ENCODE measurements around the gene AGPAT1. TPM values are rescaled to one million over a fixed set of nuclear protein-coding genes. Genes with fewer than 3 reads are reported as not detected.

AGPAT1 gene
- total and polyA plus RNA-seq, 2 of the 13 experiments (the other 11 are each of a cell fraction or from before 2014, with no cell fraction given): 51.3 to 139 TPM

DNA sequence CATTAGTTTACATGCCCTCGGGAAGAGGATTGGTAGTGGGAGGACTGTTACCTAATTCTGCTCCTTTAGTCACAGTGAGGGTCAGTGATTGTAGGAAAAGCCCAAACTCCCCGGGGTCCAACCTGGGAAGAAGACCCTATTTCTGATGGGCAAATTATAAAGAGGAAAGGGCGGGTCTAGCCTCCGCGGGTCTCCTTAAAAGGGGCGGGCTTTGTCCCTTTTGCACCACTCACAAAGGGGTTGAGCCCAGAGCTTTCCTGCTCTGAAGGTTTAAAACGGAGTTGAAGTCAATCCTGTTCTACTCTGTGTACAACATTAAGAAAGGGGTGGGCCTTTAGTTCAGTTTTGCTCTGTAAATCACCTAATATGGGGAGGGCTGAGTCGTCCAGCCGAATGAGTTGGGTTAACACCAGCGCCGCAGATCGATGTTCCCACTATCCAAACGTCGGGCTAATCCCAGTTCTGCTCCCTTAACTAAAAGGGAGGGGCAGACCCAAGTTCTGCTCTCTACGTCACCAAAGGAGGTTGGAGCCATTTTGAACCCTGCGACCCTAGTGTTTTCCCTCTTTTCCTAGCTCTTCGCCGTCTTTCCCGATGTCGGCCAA is 1.4 kb upstream of the AGPAT1 start (continued):
- TF ChIP-seq YEATS4 (CRISPR knock-in tag; IDR thresholded peaks at IDR 0.05; ENCODE audit: borderline replicate concordance): 0 out of 2 replicates have a peak, but pooled peaks have one; percentile 7
- TF ChIP-seq ZNF263 (CRISPR knock-in tag; IDR thresholded peaks at IDR 0.05): 0 out of 2 replicates have a peak, but pooled peaks have one; percentile 14
- no peak for TF ChIP-seq ZNF720 (CRISPR knock-in tag; IDR thresholded peaks at IDR 0.05)
- no peak for TF ChIP-seq HOXA5 (CRISPR knock-in tag; IDR thresholded peaks at IDR 0.05)
- no peak; the same call in 1 of the 2 replicates for TF ChIP-seq CHD4 (IDR thresholded peaks at IDR 0.05; ENCODE audit: borderline replicate concordance, low read length)
- TF ChIP-seq MEF2D (CRISPR knock-in tag; IDR thresholded peaks at IDR 0.05): no peak
- TF ChIP-seq REL (CRISPR knock-in tag; conservative IDR thresholded peaks at IDR 0.05): no peak
- TF ChIP-seq HNF4G (IDR thresholded peaks at IDR 0.05; ENCODE audit: borderline replicate concordance, low read depth, low read length): no peak
- no peak; the same call in 1 of the 2 replicates for TF ChIP-seq HNF4G (CRISPR knock-in tag; IDR thresholded peaks at IDR 0.05; ENCODE audit: borderline replicate concordance, low read depth)
- peak; percentile 78 for TF ChIP-seq ZEB1 (IDR thresholded peaks at IDR 0.05; ENCODE audit: insufficient replicate concordance, low read depth)
- TF ChIP-seq DR1 (CRISPR knock-in tag; IDR thresholded peaks at IDR 0.05): no peak
- TF ChIP-seq ESRRA (CRISPR knock-in tag; IDR thresholded peaks at IDR 0.05; ENCODE audit: low read depth): no peak
- 0 out of 2 replicates have a peak, but pooled peaks have one; percentile 52 for TF ChIP-seq ELF4 (CRISPR knock-in tag; IDR thresholded peaks at IDR 0.05; ENCODE audit: borderline replicate concordance)
- TF ChIP-seq ATAD3A (CRISPR knock-in tag; IDR thresholded peaks at IDR 0.05): no peak
- no peak for TF ChIP-seq ZNF160 (CRISPR knock-in tag; IDR thresholded peaks at IDR 0.05)
- 0 out of 2 replicates have a peak, but pooled peaks have one; percentile 42 for TF ChIP-seq HBP1 (CRISPR knock-in tag; IDR thresholded peaks at IDR 0.05; ENCODE audit: low read depth)
- TF ChIP-seq PAF1 (CRISPR knock-in tag; IDR thresholded peaks at IDR 0.05): no peak
- TF ChIP-seq SMARCE1 (IDR thresholded peaks at IDR 0.05; ENCODE audit: borderline replicate concordance): no peak
- TF ChIP-seq, protein P1, sequence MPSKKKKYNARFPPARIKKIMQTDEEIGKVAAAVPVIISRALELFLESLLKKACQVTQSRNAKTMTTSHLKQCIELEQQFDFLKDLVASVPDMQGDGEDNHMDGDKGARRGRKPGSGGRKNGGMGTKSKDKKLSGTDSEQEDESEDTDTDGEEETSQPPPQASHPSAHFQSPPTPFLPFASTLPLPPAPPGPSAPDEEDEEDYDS (CRISPR knock-in tag; IDR thresholded peaks at IDR 0.05): peak; percentile 66
- TF ChIP-seq NAIF1 (CRISPR knock-in tag; IDR thresholded peaks at IDR 0.05; ENCODE audit: borderline replicate concordance): no peak
- TF ChIP-seq ZNF431 (CRISPR knock-in tag; IDR thresholded peaks at IDR 0.05; ENCODE audit: borderline replicate concordance, low read depth): 0 out of 2 replicates have a peak, but pooled peaks have one; percentile 46
- TF ChIP-seq TRAFD1 (CRISPR knock-in tag; IDR thresholded peaks at IDR 0.05; ENCODE audit: borderline replicate concordance): 0 out of 2 replicates have a peak, but pooled peaks have one; percentile 21
- no peak for TF ChIP-seq ZBTB21 (CRISPR knock-in tag; IDR thresholded peaks at IDR 0.05)
- TF ChIP-seq ZNF782 (CRISPR knock-in tag; IDR thresholded peaks at IDR 0.05; ENCODE audit: borderline replicate concordance): no peak
- peak; percentile 81; the same call in 1 of the 2 replicates for TF ChIP-seq SNAPC2 (CRISPR knock-in tag; IDR thresholded peaks at IDR 0.05)
- TF ChIP-seq ZNF569 (CRISPR knock-in tag; IDR thresholded peaks at IDR 0.05; ENCODE audit: borderline replicate concordance): no peak
- no peak for TF ChIP-seq ZNF296 (CRISPR knock-in tag; conservative IDR thresholded peaks at IDR 0.05)
- TF ChIP-seq ZMAT5 (CRISPR knock-in tag; IDR thresholded peaks at IDR 0.05; ENCODE audit: borderline replicate concordance, low read depth): no peak
